WERI-Rb-1 (cell line): ENCODE measurements around the gene XRCC4.
A peak's percentile ranks its signal among the peaks of the same experiment; 100 is the strongest.

Source experiments
- DNase-seq: peaks from one replicate; pipeline ENCODE4 v3.0.0-alpha.2; 2020
- H3K27ac ChIP-seq: fragments of 250-450 bp; sonication (Bioruptor Pico); 2 replicates; pipeline ENCODE4 v1.5.1; 2020; ENCODE audit warnings: mild to moderate bottlenecking, moderate library complexity
- H3K27me3 ChIP-seq: fragments of 250-450 bp; sonication (Bioruptor Pico); 2 replicates; pipeline ENCODE4 v1.5.1; 2021; ENCODE audit warnings: mild to moderate bottlenecking, low read depth, moderate library complexity; ENCODE audit not compliant: insufficient read depth, severe bottlenecking
- H3K36me3 ChIP-seq: fragments of 250-450 bp; sonication (Bioruptor Pico); 2 replicates; pipeline ENCODE4 v1.5.1; 2020; ENCODE audit warnings: mild to moderate bottlenecking, moderate library complexity
- H3K4me3 ChIP-seq: 2 replicates; pipeline ENCODE4 v1.5.1; 2011; ENCODE audit warnings: low read depth, mild to moderate bottlenecking, control low read depth, low read length
- H3K9me3 ChIP-seq: fragments of 250-450 bp; sonication (Bioruptor Pico); 2 replicates; pipeline ENCODE4 v1.5.1; 2021; ENCODE audit warnings: mild to moderate bottlenecking, moderate library complexity; ENCODE audit not compliant: severe bottlenecking
- CTCF ChIP-seq: IDR thresholded peaks from 2 replicates; pipeline ENCODE4 v1.5.1; 2011; ENCODE audit warnings: low read depth, mild to moderate bottlenecking, control low read depth, inconsistent platforms, low read length

Gene XRCC4

GRCh38 chr5:83173826-83174225, 96.5 kb downstream of the XRCC4 start:
- no peaks in the 10 kb centered on the region for H3K9me3 ChIP-seq
- no peaks in the 10 kb centered on the region for H3K27me3 ChIP-seq
- no peak for DNase-seq
- H3K36me3 ChIP-seq: no peaks in the 10 kb centered on the region
- H3K27ac ChIP-seq: no peak overlapping the region
- TF ChIP-seq CTCF: no peak
- H3K4me3 ChIP-seq: no peak overlapping the region

- peak; percentile 29 for DNase-seq
- H3K4me3 ChIP-seq: no peak overlapping the region
- no peaks in the 10 kb centered on the region for H3K36me3 ChIP-seq
- TF ChIP-seq CTCF: no peak
- no peaks in the 10 kb centered on the region for H3K27me3 ChIP-seq
- no peak overlapping the region for H3K27ac ChIP-seq
- H3K9me3 ChIP-seq: no peaks in the 10 kb centered on the region
Observed at GRCh38 chr5:83177803-83178202, 100.5 kb downstream of the XRCC4 start.

GRCh38 chr5:83179966-83180365, 102.6 kb downstream of the XRCC4 start:
- Histone ChIP-seq H3K4me3 (no peak overlapping the region), H3K9me3 (no peaks in the 10 kb centered on the region), H3K27me3 (no peaks in the 10 kb centered on the region), H3K27ac (peak overlapping the region; percentile 34), H3K36me3 (no peaks in the 10 kb centered on the region)
- TF ChIP-seq CTCF: no peak
- no peak for DNase-seq

- Histone ChIP-seq H3K27me3 (no peaks in the 10 kb centered on the region), H3K9me3 (no peaks in the 10 kb centered on the region), H3K27ac (no peak overlapping the region), H3K36me3 (no peaks in the 10 kb centered on the region), H3K4me3 (no peak overlapping the region)
- no peak for DNase-seq
- no peak for TF ChIP-seq CTCF
Observed at GRCh38 chr5:83184534-83184933, 107.2 kb downstream of the XRCC4 start.

- no peak for DNase-seq
- no peaks in the 10 kb centered on the region for H3K36me3 ChIP-seq
- no peak overlapping the region for H3K27ac ChIP-seq
- H3K27me3 ChIP-seq: no peaks in the 10 kb centered on the region
- no peak overlapping the region for H3K4me3 ChIP-seq
- TF ChIP-seq CTCF: no peak
- no peaks in the 10 kb centered on the region for H3K9me3 ChIP-seq
Observed at GRCh38 chr5:83192947-83193346, 115.6 kb downstream of the XRCC4 start.

- Histone ChIP-seq H3K36me3 (no peaks in the 10 kb centered on the region), H3K27ac (peak overlapping the region; percentile 62), H3K9me3 (no peaks in the 10 kb centered on the region), H3K4me3 (peak overlapping the region; percentile 18; the same call in 1 of the 2 replicates), H3K27me3 (no peaks in the 10 kb centered on the region)
- TF ChIP-seq CTCF: no peak
- DNase-seq: no peak
Observed at GRCh38 chr5:83197326-83197967, 120.1 kb downstream of the XRCC4 start.
